Neural cell (in vitro differentiated cells): Measurements from ENCODE around the gene KLHDC7B. TPM values are rescaled to one million over a fixed set of nuclear protein-coding genes. Genes with fewer than 3 reads are reported as not detected.
A peak's percentile ranks its signal among the peaks of the same experiment; 100 is the strongest.

Experiments used
- H2AFZ ChIP-seq: fragments of 200-600, 300-800 bp; sonication (generic), shearing (Covaris generic); 2 replicates; pipeline ENCODE4 v1.6.0; 2014; ENCODE audit warnings: low read depth, mild to moderate bottlenecking, antibody characterized with exemption, low read length, moderate library complexity
- H3F3A ChIP-seq: fragments of 200-600 bp; shearing (Covaris generic); 2 replicates; pipeline ENCODE4 v1.6.1; 2016; ENCODE audit warnings: mild to moderate bottlenecking, moderate library complexity, mixed read lengths, antibody characterized with exemption, low read length; ENCODE audit not compliant: insufficient read depth, poor library complexity, severe bottlenecking
- H3K27ac ChIP-seq: fragments of 200-600, 300-800 bp; sonication (generic), shearing (Covaris generic); 2 replicates; pipeline ENCODE4 v1.5.1; 2014; ENCODE audit warnings: mild to moderate bottlenecking, low read length, moderate library complexity
- H3K27me3 ChIP-seq: fragments of 300-800, 200-600 bp; sonication (generic), shearing (Covaris generic); 2 replicates; pipeline ENCODE4 v1.6.0; 2014; ENCODE audit warnings: mild to moderate bottlenecking, low read depth, low read length, moderate library complexity; ENCODE audit not compliant: insufficient read depth
- H3K36me3 ChIP-seq: fragments of 300-800, 200-600 bp; sonication (generic), shearing (Covaris generic); 2 replicates; pipeline ENCODE4 v1.5.1; 2014; ENCODE audit warnings: mild to moderate bottlenecking, antibody characterized with exemption, low read length, moderate library complexity; ENCODE audit not compliant: insufficient read depth
- H3K4me2 ChIP-seq: fragments of 300-800, 200-600 bp; sonication (generic), shearing (Covaris generic); 2 replicates; pipeline ENCODE4 v1.6.0; 2014; ENCODE audit warnings: mild to moderate bottlenecking, low read length
- H3K4me3 ChIP-seq: fragments of 300-800, 200-600 bp; sonication (generic), shearing (Covaris generic); 2 replicates; pipeline ENCODE4 v1.5.1; 2014; ENCODE audit warnings: mild to moderate bottlenecking, low read length, moderate library complexity
- H3K79me2 ChIP-seq: fragments of 200-600 bp; shearing (Covaris generic); replicated peaks from 2 replicates; pipeline ENCODE4 v1.6.0; 2014; ENCODE audit warnings: mild to moderate bottlenecking, low read length, moderate library complexity; ENCODE audit not compliant: insufficient read depth
- H3K9ac ChIP-seq: fragments of 300-800, 200-600 bp; sonication (generic), shearing (Covaris generic); 2 replicates; pipeline ENCODE4 v1.6.1; 2016; ENCODE audit warnings: mild to moderate bottlenecking, low read length, mixed read lengths
- H3K9me2 ChIP-seq: fragments of 200-600 bp; shearing (Covaris generic); 2 replicates; pipeline ENCODE4 v1.6.1; 2016; ENCODE audit warnings: mild to moderate bottlenecking, low read length, mixed read lengths; ENCODE audit not compliant: insufficient read depth
- H3K9me3 ChIP-seq: fragments of 200-600, 300-800 bp; sonication (generic), shearing (Covaris generic); 2 replicates; pipeline ENCODE4 v1.6.1; 2016; ENCODE audit warnings: mild to moderate bottlenecking, mixed run types, low read length, moderate library complexity, mixed read lengths
- H4K20me1 ChIP-seq: fragments of 200-600 bp; shearing (Covaris generic); 2 replicates; pipeline ENCODE4 v1.6.1; 2016; ENCODE audit warnings: mild to moderate bottlenecking, mixed run types; ENCODE audit not compliant: insufficient read depth
- CTCF ChIP-seq: fragments of 450-650 bp; IDR thresholded peaks from 2 replicates; pipeline ENCODE4 v1.5.1; 2014; ENCODE audit warnings: antibody characterized with exemption, mild to moderate bottlenecking, moderate library complexity; ENCODE audit not compliant: poor library complexity, severe bottlenecking
- EP300 ChIP-seq: fragments of 450-650 bp; conservative IDR thresholded peaks from 2 replicates; pipeline ENCODE4 v1.6.1; 2014; ENCODE audit warnings: antibody characterized with exemption, mild to moderate bottlenecking, moderate library complexity; ENCODE audit not compliant: poor library complexity, severe bottlenecking
- EZH2 ChIP-seq: fragments of 200-600, 300-800 bp; shearing (Covaris generic), sonication (generic); IDR thresholded peaks from 2 replicates; pipeline ENCODE4 v1.6.1; 2014; ENCODE audit warnings: antibody characterized with exemption, low read length, borderline replicate concordance, mild to moderate bottlenecking; ENCODE audit not compliant: insufficient read depth, poor library complexity, severe bottlenecking
- MXI1 ChIP-seq: fragments of 450-650 bp; conservative IDR thresholded peaks from 2 replicates; pipeline ENCODE4 v1.6.1; 2014; ENCODE audit warnings: antibody characterized with exemption, mild to moderate bottlenecking; ENCODE audit not compliant: poor library complexity, severe bottlenecking
- POLR2AphosphoS5 ChIP-seq: IDR thresholded peaks from 2 replicates; pipeline ENCODE4 v1.6.1; 2012
- RAD21 ChIP-seq: fragments of 450-650 bp; conservative IDR thresholded peaks from 2 replicates; pipeline ENCODE4 v1.6.1; 2014; ENCODE audit warnings: antibody characterized with exemption, mild to moderate bottlenecking, moderate library complexity
- REST ChIP-seq: IDR thresholded peaks from 2 replicates; pipeline ENCODE4 v1.6.1; 2012; ENCODE audit warnings: borderline replicate concordance
- SMC3 ChIP-seq: fragments of 450-650 bp; conservative IDR thresholded peaks from 2 replicates; pipeline ENCODE4 v1.6.1; 2014; ENCODE audit warnings: antibody characterized with exemption, mild to moderate bottlenecking, moderate library complexity; ENCODE audit not compliant: poor library complexity
- TAF1 ChIP-seq: IDR thresholded peaks from 2 replicates; pipeline ENCODE4 v1.6.1; 2012; ENCODE audit warnings: low read depth
- polyA plus RNA-seq: library from polyadenylated mRNA; depleted of rRNA; stranded (reverse); fragments of >200 nt; gene quantifications from 2 replicates; pipeline ENCODE4 v1.2.3, GENCODE V29; 2014

KLHDC7B gene
- polyA plus RNA-seq, 1 donor from 2014 or later: not detected

GRCh38 chr22:50561401-50562358 lies 16.0 kb downstream of the KLHDC7B start:
- TF ChIP-seq POLR2AphosphoS5: no peak
- TF ChIP-seq CTCF: no peak
- no peak for TF ChIP-seq REST
- TF ChIP-seq TAF1: no peak
- no peak for TF ChIP-seq RAD21
- TF ChIP-seq SMC3: no peak
- no peaks in the 10 kb centered on the region for H3F3A ChIP-seq
- H3K9me2 ChIP-seq: no peaks in the 10 kb centered on the region
- H3K79me2 ChIP-seq: no peaks in the 10 kb centered on the region
- no peaks in the 10 kb centered on the region for H3K9me3 ChIP-seq
- no peak overlapping the region for H3K9ac ChIP-seq
- no peak overlapping the region for H2AFZ ChIP-seq
- no peaks in the 10 kb centered on the region for H3K36me3 ChIP-seq
- no peak overlapping the region for H3K4me3 ChIP-seq
- no peak overlapping the region for H3K27ac ChIP-seq
- H3K4me2 ChIP-seq: no peak overlapping the region
- no peaks in the 10 kb centered on the region for H4K20me1 ChIP-seq
- no peaks in the 10 kb centered on the region for H3K27me3 ChIP-seq

DNA sequence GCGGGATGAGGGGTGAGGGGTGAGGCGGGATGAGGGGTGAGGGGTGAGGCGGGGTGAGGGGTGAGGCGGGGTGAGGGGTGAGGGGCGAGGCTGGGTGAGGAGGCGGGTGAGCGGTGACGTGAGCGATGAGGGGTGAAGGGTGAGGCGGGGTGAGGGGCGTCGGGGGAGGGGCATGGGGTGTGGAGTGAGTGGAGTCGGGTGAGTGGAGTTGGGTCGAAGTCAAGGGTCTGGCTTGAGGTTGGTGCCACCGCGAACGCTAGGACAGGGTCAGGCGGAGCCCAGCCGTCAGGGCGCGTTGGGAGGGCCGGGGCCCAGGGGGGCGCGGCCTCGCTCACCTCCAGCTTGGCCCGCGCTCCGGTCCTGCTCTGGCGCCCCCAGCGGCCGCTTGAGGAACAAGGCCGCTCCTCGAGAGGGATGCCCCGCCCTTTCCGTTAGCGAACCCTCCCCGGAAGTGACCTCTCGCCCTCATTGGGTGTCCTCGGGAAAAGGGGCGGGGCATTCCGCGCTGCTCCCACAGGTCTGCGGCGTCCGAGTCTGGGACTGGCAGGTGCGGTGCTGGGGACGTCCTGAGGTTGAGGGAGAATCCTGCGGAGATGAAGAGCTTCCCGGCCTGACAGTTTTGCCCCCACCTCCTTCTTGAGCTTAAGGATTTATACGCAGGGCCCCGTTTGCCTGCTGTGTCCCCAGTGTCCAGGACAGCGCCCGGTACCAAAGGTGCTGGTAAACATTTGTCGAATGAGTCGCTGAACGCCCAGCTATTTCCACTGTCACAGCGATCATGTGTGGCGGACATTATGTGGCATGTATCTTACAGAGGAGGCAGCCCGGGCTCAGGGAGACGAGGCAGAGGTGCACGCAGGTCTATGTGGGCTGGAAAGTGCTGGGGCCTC lies 17.1 kb downstream of the KLHDC7B start, which contains the start of gene SYCE3:
Gene SYCE3, minus strand, starts transcription at position 397 of the 890 bp plus-strand sequence. CDS start 6,514 bp downstream, outside the sequence.
- Histone ChIP-seq H3K27me3 (no peaks in the 10 kb centered on the region), H3K36me3 (peaks cover 3% of the 10 kb centered on the region), H2AFZ (peak within 1 kb of the TSS; percentile 32), H3F3A (no peaks in the 10 kb centered on the region), H3K9me3 (no peaks in the 10 kb centered on the region), H3K79me2 (no peaks in the 10 kb centered on the region), H3K4me2 (peak within 1 kb of the TSS; percentile 72), H3K27ac (peak within 1 kb of the TSS; percentile 74), H3K9ac (peak within 1 kb of the TSS; percentile 74), H3K9me2 (no peaks in the 10 kb centered on the region), H3K4me3 (peak within 1 kb of the TSS; percentile 70), H4K20me1 (no peaks in the 10 kb centered on the region)
- TF ChIP-seq CTCF (peak; percentile 98), MXI1 (peak; percentile 79), POLR2AphosphoS5 (peak; percentile 86), REST (no peak), EZH2 (no peak), RAD21 (peak; percentile 60), SMC3 (peak; percentile 52), EP300 (peak; percentile 47), TAF1 (no peak)
